ENCODE data around the gene TMED9.

TMED9 gene

DNA sequence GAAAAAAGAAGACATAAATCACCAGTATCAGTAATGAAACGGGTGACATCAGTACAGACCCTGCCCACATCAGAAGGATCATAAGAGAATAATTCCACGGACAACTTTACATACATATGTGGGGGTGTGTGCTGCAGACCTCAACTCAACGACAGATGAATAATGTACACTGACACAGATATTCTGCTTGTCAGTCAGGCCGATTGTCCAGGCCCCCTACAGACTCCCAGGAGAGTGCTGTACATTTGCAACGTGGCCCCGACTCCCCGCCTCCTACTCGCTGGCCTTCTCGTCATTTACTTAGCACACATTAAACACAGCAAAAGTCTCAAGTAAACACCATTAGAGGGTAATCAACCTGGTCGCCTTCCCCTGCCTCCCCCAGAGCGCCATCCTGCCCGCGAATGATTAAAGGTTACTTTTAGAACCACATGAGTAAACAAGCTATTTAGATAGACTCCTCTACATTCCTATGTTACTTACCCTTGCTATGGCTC lies 3.5 kb upstream of the TMED9 start:
- DNase-seq, result no peak

DNA sequence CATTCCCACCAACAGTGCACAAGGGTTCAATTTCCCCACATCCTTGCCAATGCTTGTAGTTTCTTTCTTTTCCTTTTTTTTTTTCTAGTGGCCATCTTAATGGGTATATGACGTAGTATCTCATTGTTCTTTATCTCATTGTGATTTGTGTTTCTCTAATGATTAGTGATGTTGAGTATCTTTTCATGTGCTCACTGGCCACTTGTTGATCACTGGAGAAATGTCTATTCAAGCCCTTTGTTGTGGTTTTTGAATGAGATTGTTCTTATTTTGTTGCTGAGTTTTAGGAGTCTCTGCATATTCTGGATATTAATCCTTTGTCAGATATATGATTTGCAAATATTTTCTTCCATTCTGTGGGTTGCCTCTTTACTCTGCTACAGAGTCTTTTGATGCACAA lies 1.6 kb upstream of the TMED9 start:
- no peak for DNase-seq

DNA sequence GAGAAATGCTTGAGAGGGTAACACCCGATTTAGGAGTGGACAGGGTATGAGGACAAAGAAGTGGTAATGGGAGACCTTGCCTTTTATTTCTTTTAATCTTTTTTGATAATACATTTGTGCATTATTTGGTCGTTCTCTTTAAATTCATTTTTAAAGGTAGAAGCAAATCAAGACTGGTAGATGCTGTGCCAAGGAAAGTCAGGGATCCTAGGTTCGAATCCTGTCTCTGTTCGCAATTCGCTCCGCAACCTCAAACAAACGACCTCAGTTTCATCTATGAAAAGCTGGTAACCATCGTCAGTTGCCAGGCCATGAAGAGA lies 353 bp upstream of the TMED9 start:
- DNase-seq, result no peak

DNA sequence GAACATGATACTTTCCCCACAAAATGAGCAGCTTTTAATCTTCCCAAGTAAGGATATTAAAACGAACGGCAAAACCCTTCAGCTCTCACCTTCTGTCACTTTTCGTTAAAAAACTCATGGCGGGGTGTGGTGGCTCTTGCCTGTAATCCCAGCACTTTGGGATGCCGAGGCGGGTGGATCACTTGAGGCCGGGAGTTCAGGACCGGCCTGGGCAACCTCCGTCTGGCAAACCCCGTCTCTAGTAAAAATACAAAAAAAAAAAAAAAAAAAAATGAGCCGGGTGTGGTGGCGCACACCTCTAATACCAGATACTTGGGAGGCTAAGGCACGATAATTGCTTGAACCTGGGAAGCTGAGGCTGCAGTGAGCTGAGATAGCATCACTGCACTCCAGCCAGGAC lies 902 bp downstream of the TMED9 start:
- no peak for DNase-seq

DNA sequence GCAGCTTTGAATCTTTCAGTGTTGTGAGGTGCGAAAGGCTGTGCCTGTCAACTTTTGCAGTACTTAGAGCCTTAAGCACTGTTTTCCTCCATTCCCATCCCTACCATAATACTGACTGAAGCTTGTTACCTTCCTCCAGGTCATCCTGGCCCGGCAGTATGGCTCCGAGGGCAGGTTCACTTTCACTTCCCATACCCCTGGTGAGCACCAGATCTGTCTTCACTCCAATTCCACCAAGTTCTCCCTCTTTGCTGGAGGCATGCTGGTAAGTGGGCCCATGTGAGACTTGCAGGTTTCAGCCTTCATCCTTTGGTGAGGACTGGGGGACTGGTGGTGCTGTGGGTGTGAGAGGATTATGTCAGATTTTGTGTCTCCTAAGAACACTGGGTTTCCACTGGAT lies 1.5 kb downstream of the TMED9 start:
- DNase-seq, result no peak

DNA sequence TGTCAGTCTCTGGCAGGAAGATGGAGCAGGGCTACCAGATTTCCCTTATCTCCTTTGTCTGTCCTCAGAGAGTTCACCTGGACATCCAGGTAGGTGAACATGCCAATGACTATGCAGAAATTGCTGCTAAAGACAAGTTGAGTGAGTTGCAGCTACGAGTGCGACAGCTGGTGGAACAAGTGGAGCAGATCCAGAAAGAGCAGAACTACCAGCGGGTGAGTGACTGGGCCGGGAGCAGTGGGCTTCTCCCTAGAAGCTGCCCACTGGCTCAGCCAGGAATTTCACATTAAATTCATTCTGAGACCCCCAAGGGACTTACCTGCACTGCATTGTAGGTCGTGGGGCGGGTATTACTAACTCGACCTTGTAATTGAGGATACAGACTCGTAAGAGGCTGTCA lies 2.1 kb downstream of the TMED9 start:
- DNase-seq, result no peak

DNA sequence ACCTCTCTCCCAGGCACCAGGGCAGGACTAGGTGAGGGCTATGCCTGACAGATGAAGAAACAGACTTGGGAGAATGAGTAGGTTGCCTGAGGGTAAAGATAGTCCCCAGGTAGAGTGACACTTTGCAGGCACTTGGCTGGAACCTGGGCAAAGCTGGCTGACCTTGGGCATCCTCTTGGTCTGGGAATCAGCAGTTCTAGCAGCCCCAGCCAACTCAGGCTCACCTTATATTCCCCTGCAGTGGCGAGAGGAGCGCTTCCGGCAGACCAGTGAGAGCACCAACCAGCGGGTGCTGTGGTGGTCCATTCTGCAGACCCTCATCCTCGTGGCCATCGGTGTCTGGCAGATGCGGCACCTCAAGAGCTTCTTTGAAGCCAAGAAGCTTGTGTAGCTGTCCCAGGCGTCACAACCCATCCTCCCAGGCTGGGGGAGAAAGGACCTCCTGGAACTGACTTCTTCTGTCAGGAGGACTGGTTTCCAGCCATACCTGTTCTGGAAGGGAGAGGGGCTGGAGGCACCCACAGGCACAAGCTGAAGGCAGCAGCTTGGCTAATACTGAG lies 3.1 kb downstream of the TMED9 start:
- DNase-seq, result no peak

DNA sequence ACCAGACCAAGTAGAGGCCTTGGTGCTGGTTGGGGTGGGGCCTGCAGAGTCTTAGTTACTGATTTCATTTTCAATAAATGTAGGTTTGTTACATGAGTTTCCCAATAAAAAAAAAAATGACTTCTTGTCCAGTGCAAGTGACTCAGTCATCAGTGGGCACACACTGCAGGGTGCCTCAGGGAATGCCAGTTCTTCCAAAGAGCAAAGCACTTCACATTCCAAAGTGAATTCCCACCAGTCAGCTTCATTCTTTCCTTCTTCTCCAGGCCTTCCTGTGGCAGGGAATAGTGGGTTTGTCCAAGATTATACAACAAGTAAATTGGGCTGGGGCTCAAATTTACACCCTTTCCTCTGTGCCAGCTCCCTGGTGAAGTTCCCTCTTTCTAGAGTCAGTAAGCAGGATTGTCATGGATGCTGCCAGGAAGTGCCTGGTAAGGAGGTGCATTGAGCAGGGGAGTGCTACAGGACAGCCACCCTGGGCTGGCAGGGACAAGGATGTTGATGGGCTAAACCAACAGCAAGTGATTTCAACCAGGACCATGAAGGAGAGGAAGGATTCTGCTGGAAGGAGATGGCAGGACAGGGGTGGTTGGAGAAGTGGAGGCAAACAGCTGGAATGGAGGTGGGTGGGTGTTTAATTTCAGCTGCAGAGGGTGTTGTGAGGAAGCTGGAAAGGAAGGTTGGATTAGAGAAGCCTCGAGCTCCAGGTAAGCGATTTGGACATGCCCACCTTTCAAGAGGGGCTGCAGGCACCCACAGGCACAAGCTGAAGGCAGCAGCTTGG lies 4.2 kb downstream of the TMED9 start:
- no peak for DNase-seq

DNA sequence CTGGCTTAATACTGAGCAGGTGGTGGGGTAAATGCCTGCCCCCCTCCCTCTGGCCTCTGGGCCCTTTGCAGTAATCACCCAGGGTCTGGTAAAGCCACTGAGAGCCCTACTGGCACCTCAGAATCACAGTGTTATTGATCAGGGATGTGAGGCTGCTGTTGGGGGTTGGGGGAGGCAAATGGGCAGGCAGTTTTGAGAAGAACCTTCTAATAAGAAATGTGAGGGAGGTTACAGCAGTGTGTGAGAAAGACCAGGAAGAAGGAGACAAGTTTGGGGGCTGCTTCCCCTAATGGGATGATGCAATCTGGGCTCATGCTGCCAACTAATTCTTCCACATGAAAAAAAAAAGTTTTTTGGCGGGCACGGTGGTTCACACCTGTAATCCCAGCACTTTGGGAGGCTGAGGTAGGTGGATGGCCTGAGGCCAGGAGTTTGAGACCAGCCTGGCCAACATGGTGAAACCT lies 4.8 kb downstream of the TMED9 start:
- no peak for DNase-seq

DNA sequence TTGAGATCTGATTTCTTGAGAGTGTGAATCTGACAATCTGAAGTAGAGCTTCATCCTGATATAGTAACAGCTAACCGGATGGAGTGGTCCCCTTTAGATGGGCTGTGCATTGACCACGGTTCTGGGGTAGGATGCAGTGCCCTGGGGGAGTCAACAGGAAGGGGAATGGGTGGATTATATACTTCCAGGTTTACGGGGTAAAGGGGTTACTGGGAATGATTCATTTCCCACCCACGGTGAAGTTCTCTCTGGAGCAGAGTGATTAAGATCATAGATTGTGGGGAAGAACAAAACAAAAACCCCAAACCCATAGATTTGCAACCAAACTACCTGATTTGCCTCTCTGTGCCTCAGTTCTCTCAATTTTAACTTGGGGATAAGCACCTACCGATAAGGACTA lies 6.5 kb downstream of the TMED9 start:
- no peak for DNase-seq

DNA sequence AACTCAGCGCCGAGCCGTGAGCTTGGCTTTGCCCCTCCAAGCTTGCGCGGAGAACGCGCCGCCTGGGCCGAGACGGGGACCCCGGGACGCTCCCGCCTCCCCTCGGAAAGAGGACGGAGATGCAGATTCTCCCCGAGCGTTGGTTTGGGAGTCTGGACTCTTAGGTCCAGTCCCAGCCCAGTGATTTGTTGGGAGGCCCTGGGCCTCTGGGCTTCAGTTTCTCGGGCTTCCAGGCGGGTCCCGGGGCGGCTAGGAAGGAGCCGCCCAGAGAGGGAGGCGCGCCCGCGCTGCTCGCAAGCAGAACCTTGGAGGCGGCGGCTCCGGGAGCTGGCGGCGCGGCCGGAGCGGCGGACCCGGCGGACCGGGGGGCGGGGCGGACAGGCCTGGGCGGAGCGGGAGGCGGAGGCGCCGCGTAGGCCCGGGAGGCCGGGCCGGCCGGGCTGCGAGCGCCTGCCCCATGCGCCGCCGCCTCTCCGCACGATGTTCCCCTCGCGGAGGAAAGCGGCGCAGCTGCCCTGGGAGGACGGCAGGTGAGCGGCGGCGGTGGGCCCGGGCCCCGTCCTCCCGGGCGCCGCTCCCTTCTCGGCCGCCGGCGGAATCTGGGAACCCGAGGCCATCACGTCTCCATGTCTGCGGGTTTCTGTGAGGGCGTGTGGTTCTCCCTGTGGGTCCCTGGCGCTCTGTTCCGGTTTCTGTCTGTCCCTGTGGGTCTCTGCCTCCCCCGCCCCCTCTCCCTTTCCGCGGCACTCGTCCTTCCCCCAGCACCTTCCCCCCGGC lies 7.9 kb downstream of the TMED9 start, which contains the start of gene B4GALT7:
Gene B4GALT7, plus strand, starts transcription at position 402 of the 777 bp plus-strand sequence. Its CDS starts 79 bp downstream, at position 481.
- peak; percentile 80 to 82 for DNase-seq

DNA sequence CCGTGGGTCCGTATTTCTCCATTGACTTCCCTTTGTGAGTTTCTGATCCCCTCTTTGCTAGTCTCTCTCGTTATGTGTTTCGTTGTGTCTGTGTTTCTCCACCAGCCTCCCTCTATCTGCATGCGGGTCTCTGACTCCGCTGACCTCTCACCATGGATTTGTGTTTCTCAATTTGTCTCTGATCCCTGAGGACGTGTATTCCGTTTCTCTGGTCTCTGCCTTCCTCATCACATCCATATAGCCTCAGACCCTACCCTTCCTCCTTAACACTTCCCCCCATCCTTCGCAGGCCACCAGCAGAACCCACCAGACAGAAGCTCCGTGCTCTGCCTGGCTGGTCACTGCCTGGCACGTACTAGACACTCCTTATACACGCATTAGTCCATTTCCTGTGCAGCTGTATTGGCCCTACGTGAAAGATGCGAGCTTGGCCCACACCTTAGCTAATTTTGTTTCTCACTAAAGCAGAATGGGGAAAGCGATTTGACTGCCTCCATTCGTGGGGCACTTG lies 8.6 kb downstream of the TMED9 start:
- peak in 1 of 2 donors; percentile 28 for DNase-seq

DNA sequence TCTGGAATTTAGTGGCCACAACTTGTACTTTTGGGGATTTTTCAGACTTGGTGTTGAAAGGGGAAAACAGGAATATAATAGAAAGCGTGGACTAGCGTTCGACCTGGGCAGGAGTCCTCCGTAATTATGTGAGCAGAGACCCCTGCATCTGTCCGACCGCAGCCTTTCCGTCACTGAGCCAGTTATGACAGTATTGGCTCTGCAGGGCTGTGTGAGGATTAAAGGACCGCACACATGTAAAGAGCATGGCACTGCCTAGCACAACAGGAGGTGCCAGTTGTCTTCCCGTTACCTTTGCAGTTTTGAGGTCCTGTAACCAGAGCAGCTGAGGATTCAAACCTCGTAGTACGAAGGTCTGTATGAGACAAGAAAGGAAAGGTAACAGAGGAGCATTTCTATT lies 9.1 kb downstream of the TMED9 start:
- no peak for DNase-seq

DNA sequence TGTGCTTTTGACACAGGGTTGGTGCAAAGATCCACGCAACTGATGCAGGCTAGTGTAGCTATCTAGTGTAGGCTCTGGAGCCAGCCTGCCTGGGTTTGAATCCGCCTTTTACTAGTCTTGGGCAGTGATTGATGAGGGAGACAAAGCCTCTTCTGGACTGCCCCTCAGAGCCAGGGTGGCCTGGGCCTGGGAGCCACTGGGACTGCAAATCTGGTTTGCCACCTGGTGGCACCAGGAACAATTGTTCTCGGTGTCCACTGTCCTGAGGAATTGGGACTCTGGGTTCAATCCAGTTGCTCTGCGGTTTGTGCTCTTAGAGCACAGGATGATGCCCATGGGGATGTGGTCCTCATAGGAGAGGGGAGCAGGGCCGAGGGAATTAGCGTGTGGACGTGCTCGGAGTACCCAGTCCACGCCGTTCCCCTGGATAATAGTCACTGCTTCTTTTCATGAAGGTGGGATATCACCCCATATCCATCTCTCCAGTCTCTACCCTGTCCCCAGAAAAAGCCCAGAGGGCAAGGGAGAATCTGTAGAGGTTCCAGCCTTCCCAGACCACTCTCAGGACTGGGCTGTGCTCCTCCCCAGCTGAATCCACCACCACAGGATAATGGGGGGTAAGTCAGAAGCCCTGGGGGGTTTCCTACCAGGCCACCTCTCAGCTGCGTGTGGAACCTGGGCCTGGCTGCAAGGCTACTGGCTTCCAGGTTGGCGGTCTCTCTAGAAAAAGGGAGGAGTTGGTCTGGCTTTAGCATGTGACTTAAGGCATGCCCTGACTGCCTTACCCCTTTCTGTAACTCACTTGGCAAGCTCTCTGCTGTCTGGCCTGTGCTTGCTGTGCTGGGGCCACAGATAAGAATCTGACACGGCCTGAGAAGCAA lies 9.8 kb downstream of the TMED9 start:
- DNase-seq, result no peak

DNA sequence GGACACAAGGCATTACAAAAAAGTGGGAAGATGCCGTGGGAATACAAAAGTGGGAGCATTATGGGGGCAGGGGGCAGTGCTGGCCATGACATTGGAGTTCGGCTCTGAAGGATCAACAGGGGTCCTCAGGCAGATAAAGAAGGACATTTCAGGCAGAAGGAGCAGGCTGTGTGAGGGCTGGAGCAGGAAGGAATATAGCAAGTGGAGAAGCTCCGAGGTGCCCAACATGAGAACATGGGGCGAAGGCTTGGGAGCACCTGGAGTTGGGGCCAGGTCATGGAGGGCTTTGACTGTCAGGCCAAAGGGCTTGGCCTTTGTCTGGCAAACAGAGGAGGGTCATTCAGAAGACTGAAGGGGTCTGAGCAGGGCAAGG lies 10.4 kb downstream of the TMED9 start:
- no peak for DNase-seq

DNA sequence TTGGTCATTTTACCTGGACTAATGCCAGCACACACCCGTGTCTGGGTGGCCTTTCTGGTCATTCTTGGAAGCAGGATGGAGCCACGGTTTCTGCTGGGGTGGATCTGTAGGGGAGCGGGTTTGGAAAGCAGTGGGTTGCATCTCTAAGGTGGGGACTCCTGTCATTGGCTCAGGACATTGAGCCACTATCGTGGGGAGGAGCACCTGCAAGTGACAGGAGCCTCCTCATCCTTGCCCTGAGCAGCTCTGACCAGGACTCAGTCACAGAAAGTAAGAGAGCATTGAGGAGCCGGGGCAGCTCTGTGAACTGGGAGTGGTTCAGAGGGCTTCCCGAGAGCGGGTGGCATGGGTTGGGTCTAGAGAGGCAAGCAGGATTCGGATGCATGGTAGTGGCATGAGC lies 11.6 kb downstream of the TMED9 start:
- no peak for DNase-seq

DNA sequence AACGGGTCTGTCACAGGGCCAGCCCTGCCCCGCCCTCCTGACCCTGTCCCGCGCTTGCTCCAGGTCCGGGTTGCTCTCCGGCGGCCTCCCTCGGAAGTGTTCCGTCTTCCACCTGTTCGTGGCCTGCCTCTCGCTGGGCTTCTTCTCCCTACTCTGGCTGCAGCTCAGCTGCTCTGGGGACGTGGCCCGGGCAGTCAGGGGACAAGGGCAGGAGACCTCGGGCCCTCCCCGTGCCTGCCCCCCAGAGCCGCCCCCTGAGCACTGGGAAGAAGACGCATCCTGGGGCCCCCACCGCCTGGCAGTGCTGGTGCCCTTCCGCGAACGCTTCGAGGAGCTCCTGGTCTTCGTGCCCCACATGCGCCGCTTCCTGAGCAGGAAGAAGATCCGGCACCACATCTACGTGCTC lies 12.1 kb downstream of the TMED9 start:
- no peak for DNase-seq

DNA sequence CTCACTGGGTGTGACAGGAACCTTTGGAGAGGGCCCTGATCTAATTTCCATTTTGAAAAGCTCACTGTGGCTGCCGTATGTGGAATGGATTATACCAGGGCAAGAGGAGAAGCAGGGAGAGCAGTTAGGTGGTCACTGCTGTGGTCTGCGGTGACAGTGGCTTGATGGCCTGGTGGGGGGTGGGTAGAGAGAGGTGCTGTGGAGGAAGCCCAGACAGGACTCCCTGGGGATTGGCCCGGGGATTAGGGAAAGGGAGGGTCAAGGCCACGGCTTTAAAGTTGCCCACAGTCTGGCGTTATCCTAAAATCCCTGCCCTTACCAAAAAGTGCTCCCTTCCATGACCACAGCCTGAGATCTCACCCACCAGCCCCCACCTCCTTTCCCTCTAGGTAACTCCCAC lies 12.7 kb downstream of the TMED9 start:
- no peak for DNase-seq

DNA sequence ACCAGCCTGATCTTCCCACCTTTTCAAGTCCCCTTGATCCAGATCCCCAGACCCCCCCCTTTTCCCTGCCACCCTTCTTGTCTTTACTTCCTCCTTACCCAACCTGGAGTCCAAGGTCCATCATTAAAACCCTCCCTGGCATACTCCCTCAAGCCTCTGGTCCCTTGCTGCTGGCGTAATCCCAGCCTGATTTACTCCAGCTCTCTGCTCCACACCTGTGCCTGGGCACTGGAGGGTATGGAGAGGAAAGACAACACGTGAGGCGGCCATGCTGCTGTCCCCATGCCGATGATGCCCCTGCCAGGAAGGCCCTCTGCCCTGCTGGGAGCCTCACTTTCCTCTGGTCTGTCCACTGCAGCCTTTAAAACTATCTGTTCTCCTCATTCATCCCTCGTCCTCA lies 13.1 kb downstream of the TMED9 start:
- DNase-seq, result no peak

DNA sequence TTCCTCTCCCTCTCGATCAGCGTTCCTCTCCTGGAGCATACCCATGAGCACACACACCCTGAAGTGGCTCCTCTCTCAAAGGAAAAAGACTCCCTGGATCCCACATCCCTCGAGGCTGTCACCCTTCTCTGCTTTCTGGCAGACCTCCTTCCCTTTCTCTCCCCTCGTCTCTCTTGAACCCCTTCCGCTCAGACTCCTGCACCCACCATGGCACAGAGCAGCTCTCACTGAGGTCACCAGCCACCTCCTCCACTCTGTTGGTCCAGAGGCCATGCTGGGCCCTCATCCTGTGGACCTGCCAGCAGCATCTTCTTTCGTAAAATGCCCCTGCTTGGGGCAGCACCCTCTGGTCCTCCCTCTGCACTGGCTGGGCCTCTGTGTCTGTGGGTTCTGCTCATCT lies 13.7 kb downstream of the TMED9 start:
- no peak for DNase-seq

DNA sequence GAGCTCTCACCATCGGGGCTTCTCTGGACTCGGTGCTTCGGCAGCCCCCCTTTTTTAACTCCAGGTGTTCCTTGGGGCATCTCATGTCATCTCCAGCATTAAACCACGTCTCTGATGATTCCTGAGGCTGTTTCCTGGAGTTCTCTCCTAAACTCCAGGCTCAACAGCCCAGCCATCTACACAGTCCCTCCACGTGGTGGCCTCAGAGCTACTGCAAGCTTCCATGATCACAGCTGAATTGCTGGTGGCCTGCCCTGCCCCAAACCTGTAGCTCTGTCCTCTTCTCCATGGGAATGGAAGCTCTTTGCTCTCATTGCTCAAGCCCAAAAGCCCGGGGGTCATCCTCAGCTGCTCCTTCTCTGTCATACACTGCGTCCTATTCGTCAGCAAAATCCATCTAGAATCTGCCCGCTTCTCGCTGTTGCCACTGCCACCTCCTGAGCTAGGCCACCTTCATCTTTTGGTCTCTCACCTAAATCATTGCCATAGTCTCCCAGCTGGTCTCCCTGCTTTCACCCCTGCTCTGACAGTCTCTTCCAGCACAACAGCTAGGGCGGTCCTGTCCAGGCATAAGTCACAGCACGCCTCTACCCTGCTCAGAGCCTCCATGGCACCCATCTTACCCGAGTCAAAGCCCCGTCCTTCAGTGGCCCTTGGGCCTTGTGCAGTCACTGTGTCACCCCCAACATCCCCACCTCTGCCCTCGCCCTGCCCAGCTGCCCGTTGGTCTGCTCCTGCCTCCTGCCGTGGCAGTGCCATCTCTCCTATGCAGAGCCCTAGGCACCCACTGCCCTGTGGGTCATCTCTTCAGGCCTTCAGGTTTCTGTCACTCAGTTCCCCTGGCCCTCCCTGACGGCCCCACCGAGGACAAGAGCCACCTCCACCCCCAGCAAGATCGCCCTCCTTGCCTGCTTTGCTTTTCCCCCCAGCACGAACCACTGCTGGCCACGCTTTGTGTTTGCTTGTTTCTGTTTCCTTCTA lies 14.4 kb downstream of the TMED9 start:
- DNase-seq, result no peak

DNA sequence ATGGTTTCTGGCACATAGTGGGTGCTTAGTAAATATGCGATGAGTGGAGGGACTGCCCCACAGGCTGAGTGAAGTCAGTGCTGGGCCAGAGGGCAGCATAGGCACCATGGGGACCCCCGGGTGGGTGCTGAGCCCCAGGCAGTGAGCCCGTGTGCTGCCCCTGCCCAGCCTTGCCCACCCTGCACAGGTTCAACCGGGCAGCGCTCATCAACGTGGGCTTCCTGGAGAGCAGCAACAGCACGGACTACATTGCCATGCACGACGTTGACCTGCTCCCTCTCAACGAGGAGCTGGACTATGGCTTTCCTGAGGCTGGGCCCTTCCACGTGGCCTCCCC lies 15.1 kb downstream of the TMED9 start:
- no peak for DNase-seq
